ENCODE measurements around the gene CFAP57.
A peak's percentile ranks its signal among the peaks of the same experiment; 100 is the strongest.

Gene CFAP57

DNA sequence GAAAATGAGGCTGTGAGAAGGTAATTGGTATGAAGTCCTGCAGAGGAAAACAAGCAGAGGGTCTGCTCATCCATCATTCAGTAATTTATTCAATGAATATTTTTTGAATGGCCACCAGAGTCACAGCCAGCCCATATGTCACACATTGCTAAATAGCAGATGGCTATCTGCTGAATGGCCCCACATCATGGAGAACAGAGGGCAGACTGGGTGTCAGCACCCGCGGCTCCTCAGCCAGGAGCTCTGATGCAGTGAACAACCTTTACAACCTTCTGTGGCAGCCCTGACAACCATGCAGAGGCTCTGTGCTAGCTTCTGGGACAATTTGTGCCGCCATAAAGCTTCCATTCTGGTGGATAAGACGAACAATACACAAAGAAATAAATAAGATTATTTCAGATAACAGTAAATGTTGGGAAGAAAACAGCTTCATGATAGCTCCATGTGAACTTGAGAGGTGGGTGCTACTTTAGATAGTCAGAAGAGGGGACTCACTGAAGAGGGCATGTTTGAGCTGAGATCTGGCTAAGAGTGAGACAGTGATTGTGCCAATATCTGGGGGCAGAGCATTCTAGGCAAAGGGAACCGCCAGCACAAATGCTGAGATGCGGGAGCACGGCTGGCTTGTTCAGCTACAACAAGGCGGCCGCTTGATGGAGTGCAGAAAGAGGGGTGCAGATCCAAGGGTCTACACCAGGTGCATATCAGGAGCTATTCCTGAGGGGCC lies 116.1 kb downstream of the CFAP57 start:
- Histone ChIP-seq H3K4me3 (no peak overlapping the region), H3K27ac (no peak overlapping the region)

DNA sequence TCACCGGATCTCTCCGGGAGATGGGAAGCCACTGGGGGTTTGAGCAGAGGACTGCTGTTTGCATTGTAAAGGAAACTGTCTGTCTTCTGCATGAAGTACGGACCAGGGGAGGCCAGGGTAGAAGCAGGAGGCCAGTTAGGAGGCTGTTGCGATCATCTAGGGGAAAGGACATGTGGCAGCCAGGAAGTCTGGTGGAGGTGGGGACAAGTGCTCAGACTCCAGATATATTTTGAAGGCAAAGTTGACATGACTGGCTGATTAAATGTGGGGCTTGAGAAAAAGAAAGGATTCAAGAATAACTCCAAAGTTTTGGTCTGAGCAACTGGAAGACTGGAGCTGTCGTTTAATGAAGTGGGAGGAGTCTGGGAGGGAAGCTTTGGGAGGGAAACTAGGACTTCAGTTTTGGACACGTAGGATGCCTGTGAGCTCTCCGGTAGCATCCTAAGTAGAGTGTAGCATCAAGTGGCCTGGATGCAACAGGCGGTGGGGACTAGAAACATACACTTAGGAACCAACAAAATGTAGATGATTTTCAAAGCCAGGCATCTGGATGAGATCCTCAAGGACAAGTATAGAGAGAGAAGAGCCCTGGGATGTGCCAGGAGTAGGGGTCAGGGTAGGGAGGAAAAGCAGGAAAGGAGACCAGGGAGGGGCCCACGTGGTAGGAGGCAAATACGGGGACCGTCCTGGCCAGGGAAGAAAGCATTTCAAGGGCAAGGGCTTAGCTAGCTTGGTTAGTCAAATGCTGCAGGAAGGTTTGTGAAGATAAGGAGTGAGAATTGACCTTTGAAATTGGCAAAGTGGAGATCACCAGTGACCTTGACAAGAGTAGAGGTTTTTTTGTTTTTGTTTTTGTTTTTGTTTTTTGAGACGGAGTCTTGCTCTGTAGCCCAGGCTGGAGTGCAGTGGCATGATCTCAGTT lies 116.9 kb downstream of the CFAP57 start:
- Histone ChIP-seq H3K27ac (no peak overlapping the region), H3K4me3 (no peak overlapping the region)

DNA sequence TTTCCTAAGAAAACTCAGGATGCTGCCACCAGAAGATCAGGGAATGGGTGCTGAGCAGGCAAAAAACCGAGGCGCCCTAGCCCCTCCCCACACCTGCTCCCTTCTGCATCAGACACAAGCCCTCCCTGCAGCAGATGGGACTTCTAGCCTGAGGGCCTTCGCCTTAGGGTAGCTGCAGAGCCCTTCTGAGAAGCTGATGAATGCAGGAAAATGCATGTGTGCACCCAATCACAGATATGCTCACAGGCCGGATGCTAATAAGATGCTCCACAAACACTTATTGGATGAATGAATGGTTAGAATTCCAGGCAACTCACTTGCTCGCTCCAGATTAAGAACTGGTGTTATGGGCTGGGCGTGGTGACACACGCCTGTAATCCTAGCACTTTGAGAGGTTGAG lies 120.1 kb downstream of the CFAP57 start:
- H3K4me3 ChIP-seq, result no peak overlapping the region
- no peak overlapping the region for H3K27ac ChIP-seq

GRCh38 chr1:43292679-43293078 lies 120.5 kb downstream of the CFAP57 start:
- peak overlapping the region in 4 of 21 experiments; percentile 5 to 46 (median 19) for H3K27ac ChIP-seq
- H3K4me3 ChIP-seq, result no peak overlapping the region

DNA sequence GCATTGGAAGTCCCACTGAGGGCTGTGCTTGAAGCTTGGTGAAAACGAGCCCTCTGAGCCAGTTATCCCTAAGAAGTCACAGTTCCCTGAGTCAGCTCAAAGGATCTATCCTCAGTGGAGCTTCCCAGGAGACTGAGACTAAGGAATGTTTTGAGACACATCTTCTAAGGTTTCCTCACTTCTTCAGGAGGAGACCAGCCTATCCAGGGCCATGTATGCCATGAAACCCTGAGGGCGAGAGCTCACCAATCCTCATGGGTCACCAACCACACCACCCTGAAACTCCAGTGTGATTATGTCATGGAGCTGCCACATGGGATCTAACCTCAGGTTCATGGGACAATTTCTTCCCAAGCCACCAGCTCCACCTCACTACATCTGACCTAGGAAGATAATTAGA lies 121.0 kb downstream of the CFAP57 start:
- Histone ChIP-seq H3K4me3 (no peak overlapping the region), H3K27ac (peak overlapping the region in 6 of 21 experiments; percentile 10 to 83 (median 42))

- Histone ChIP-seq H3K4me3 (no peak overlapping the region), H3K27ac (peak overlapping the region in 16 of 21 experiments; percentile 2 to 83 (median 43))
Observed at GRCh38 chr1:43293896-43294760, 122.0 kb downstream of the CFAP57 start.

DNA sequence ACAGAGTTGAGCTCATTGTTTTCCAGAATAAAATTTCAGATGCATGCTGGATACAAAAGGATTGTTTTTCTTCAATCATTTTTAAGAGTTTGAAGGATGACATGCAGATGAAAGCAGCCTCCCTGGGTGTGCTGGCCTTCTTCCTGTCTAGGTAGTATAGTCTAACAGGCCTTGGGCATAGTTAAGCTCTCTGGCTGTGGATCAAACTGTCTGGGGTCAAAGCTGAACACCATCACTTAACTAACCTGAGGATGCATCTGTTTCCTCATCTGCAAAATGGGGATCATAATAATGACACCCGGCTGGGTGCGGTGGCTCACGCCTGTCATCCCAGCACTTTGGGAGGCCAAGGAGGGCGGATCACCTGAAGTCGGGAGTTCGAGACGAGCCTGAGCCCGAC lies 122.6 kb downstream of the CFAP57 start:
- peak overlapping the region in 17 of 21 experiments; percentile 7 to 83 (median 50) for H3K27ac ChIP-seq
- H3K4me3 ChIP-seq, result no peak overlapping the region

- H3K4me3 ChIP-seq, result no peak overlapping the region
- H3K27ac ChIP-seq, result peak overlapping the region in 8 of 21 experiments; percentile 16 to 83 (median 46)
Observed at GRCh38 chr1:43296207-43296606, 124.1 kb downstream of the CFAP57 start.

GRCh38 chr1:43298055-43298454 lies 125.9 kb downstream of the CFAP57 start:
- H3K27ac ChIP-seq, result no peak overlapping the region
- H3K4me3 ChIP-seq, result no peak overlapping the region

- peak overlapping the region in 4 of 21 experiments; percentile 49 to 69 (median 58) for H3K27ac ChIP-seq
Observed at GRCh38 chr1:43299101-43299500, 127.0 kb downstream of the CFAP57 start.

GRCh38 chr1:43300378-43301094 lies 128.4 kb downstream of the CFAP57 start, which contains the start of gene TIE1:
TIE1 (plus strand) TSS chr1:43300982; CDS start chr1:43301072, 90 bp downstream.
- peak within 1 kb of the TSS in 10 of 21 experiments; percentile 4 to 69 (median 32) for H3K27ac ChIP-seq
- H3K4me3 ChIP-seq, result peak within 1 kb of the TSS in 5 of 7 experiments; percentile 3 to 27 (median 17)

More at GRCh38 chr1:43299101-43299500, 127.0 kb downstream of the CFAP57 start:
- no peak overlapping the region for H3K4me3 ChIP-seq

- Histone ChIP-seq H3K27ac (peak overlapping the region in 1 of 21 experiments; percentile 69), H3K4me3 (peak overlapping the region in 1 of 7 experiments; percentile 27)
Observed at GRCh38 chr1:43302201-43302600, 130.1 kb downstream of the CFAP57 start.

DNA sequence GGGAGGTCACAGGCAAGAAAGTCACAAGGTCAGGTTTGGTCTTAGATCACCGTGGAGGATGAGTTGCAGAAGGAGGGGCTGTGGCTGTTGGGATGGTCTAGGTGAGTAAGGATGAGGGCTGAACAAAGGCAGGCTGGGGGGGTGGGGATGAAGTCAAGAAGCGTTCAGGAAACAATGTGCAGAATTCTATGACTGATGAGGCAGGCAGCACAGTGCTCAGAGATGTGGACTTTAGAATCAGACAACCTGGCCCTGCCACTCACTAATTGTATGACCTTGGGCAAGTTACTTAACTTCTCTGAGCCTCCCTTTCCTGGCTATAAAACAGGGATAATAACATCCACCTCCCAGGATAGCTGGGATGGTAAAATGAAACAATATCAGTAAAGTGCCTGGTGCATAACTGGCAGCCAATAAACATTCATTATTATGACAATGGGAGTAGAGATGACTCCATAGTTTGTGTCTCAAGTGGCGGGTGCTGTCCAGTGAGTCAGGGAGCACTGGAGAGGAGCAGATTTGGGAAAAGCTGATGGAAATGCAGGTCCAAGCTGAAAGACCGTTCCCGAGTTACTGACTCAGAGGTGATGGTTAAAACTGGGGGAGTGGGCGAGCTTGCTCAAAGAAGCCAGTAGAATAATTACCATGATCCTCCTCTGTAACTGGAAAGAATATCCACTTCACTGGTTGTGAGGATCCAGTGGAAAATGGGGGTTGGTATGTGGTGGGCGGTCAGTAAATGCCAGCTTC lies 130.8 kb downstream of the CFAP57 start:
- H3K4me3 ChIP-seq, result peak overlapping the region in 1 of 7 experiments; percentile 27
- H3K27ac ChIP-seq, result peak overlapping the region in 1 of 21 experiments; percentile 43

DNA sequence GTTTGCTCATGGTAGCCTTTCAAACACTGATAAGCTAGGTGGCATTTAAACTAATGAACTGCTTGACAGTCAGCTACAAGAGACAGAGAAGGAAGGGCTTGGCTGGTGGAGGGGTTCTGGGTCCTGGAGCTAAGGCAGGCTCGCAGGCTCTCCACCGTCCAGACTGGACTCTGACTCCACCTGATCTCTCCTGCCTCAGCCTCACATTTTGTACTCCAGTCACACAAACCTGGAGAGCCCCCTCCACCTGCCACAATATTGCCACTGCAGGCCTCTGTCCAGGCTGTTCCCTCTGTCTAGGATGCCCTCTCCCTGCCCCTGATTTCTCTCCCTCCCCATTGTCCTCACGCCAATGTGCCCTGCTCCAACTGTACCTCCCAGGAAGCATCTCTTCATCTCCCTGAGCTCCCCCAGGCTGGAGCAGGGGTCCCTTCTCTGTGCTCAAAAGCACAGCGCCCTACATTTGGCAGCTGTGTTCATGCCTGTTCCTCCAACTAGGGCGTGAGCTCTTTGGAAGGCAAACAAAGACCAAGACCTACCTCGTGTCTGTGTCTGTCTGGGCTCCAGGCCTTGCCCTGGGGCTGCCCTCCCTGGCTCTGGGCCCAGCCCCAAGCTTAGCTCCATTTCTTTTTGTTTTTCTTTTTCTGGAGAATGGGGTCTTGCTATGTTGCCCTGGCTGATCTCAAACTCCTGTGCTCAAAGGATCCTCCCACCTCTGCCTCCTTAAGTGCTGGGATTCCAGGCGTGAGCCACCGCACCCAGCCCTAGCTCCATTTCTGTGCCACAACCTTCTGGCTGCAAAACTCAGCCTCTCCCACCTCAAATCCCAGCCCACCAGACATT lies 131.6 kb downstream of the CFAP57 start:
- peak overlapping the region in 5 of 21 experiments; percentile 1 to 43 (median 7) for H3K27ac ChIP-seq
- no peak overlapping the region for H3K4me3 ChIP-seq
